IPS DF 4.7 (cell line): ENCODE data around the gene NSUN3.
"Not testable (repeated sequence)": the region's sequence is repeated elsewhere in the genome, so short reads cannot be mapped to it uniquely, and the experiment has no call there.

Experiments used
- DNase-seq: peaks from one replicate; pipeline ENCODE4 v3.0.0-alpha.2; 2013; ENCODE audit warnings: low spot score; ENCODE audit errors: extremely low read depth

The NSUN3 gene

GRCh38 chr3:94066506-94067500 is 3.9 kb downstream of the NSUN3 start:
- no peak for DNase-seq

GRCh38 chr3:94069194-94069813 is 6.4 kb downstream of the NSUN3 start:
- DNase-seq = no peak

- no peak for DNase-seq
Measured at GRCh38 chr3:94070341-94070911, 7.6 kb downstream of the NSUN3 start.

- no peak for DNase-seq
Measured at GRCh38 chr3:94071713-94072284, 8.9 kb downstream of the NSUN3 start.

- DNase-seq = no peak
Measured at GRCh38 chr3:94076055-94076454, 13.2 kb downstream of the NSUN3 start.

- DNase-seq = not testable (repeated sequence)
Measured at GRCh38 chr3:94080552-94080951, 17.7 kb downstream of the NSUN3 start.

- DNase-seq = no peak
Measured at GRCh38 chr3:94081884-94082283, 19.0 kb downstream of the NSUN3 start.

- DNase-seq = no peak
Measured at GRCh38 chr3:94082391-94082937, 19.6 kb downstream of the NSUN3 start.

GRCh38 chr3:94083261-94083660 is 20.4 kb downstream of the NSUN3 start:
- no peak for DNase-seq

- no peak for DNase-seq
Measured at GRCh38 chr3:94089126-94089525, 26.3 kb downstream of the NSUN3 start.

- no peak for DNase-seq
Measured at GRCh38 chr3:94092086-94092485, 29.2 kb downstream of the NSUN3 start.

GRCh38 chr3:94093151-94093550 is 30.3 kb downstream of the NSUN3 start:
- no peak for DNase-seq

- DNase-seq = no peak
Measured at GRCh38 chr3:94095111-94095510, 32.2 kb downstream of the NSUN3 start.

- DNase-seq = no peak
Measured at GRCh38 chr3:94098452-94098851, 35.6 kb downstream of the NSUN3 start.

- DNase-seq = no peak
Measured at GRCh38 chr3:94099311-94099710, 36.5 kb downstream of the NSUN3 start.

- DNase-seq = no peak
Measured at GRCh38 chr3:94101860-94102259, 39.0 kb downstream of the NSUN3 start.

- no peak for DNase-seq
Measured at GRCh38 chr3:94106268-94106667, 43.4 kb downstream of the NSUN3 start.

GRCh38 chr3:94110232-94110631 is 47.4 kb downstream of the NSUN3 start:
- not testable (repeated sequence) for DNase-seq

GRCh38 chr3:94110854-94111253 is 48.0 kb downstream of the NSUN3 start:
- no peak for DNase-seq

GRCh38 chr3:94114666-94115065 is 51.8 kb downstream of the NSUN3 start:
- no peak for DNase-seq

- no peak for DNase-seq
Measured at GRCh38 chr3:94115482-94115881, 52.6 kb downstream of the NSUN3 start.

GRCh38 chr3:94117729-94118128 is 54.9 kb downstream of the NSUN3 start:
- no peak for DNase-seq
